OCI-LY3 (cell line): ENCODE data around the gene PSAPL1.

Experiments
- H2AFZ ChIP-seq: fragments of 200-600, 300-600 bp; shearing (Covaris generic); 2 replicates; pipeline ENCODE4 v1.6.0; 2014; ENCODE audit warnings: antibody characterized with exemption, low read depth, low read length
- H3K27ac ChIP-seq: fragments of 200-600, 300-600 bp; sonication (generic); 2 replicates; pipeline ENCODE4 v1.5.1; 2014; ENCODE audit warnings: mild to moderate bottlenecking, low read length, moderate library complexity, mixed read lengths
- H3K27me3 ChIP-seq: fragments of 200-600, 300-600 bp; sonication (generic); 2 replicates; pipeline ENCODE4 v1.6.1; 2014; ENCODE audit warnings: low read depth, low read length, mixed read lengths
- H3K36me3 ChIP-seq: fragments of 200-600, 300-600 bp; sonication (generic); replicated peaks from 2 replicates; pipeline ENCODE3; 2014; ENCODE audit warnings: low read depth, low read length, mixed read lengths
- H3K4me1 ChIP-seq: fragments of 300-600, 200-600 bp; sonication (generic); 2 replicates; pipeline ENCODE4 v1.6.1; 2014; ENCODE audit warnings: low read length, mixed read lengths
- H3K4me2 ChIP-seq: fragments of 200-600, 300-600 bp; sonication (generic); 2 replicates; pipeline ENCODE4 v1.6.1; 2014; ENCODE audit warnings: low read length, mixed read lengths
- H3K4me3 ChIP-seq: fragments of 300-600, 200-600 bp; sonication (generic); 2 replicates; pipeline ENCODE4 v1.5.1; 2014; ENCODE audit warnings: antibody characterized with exemption, mild to moderate bottlenecking, low read length, moderate library complexity
- H3K79me2 ChIP-seq: fragments of 300-600, 200-600 bp; shearing (Covaris generic); 2 replicates; pipeline ENCODE4 v1.6.1; 2014; ENCODE audit warnings: mild to moderate bottlenecking, low read length, mixed read lengths
- H3K9ac ChIP-seq: fragments of 300-600, 200-600 bp; shearing (Covaris generic); 2 replicates; pipeline ENCODE4 v1.6.0; 2014; ENCODE audit warnings: mild to moderate bottlenecking, low read length, moderate library complexity
- H3K9me3 ChIP-seq: fragments of 200-600, 300-600 bp; shearing (Covaris generic); 2 replicates; pipeline ENCODE4 v1.6.1; 2014; ENCODE audit warnings: low read length, mixed read lengths; ENCODE audit not compliant: insufficient read depth
- H4K20me1 ChIP-seq: fragments of 200-600, 300-600 bp; sonication (generic); 2 replicates; pipeline ENCODE4 v1.6.1; 2016; ENCODE audit warnings: low read length, mixed read lengths; ENCODE audit not compliant: insufficient read depth
- CTCF ChIP-seq: fragments of 200-600, 300-600 bp; sonication (generic); IDR thresholded peaks from 2 replicates; pipeline ENCODE4 v1.5.1; 2014; ENCODE audit warnings: antibody characterized with exemption, low read length, low read depth
- EZH2phosphoT487 ChIP-seq: fragments of 200-600 bp; shearing (Covaris generic); IDR thresholded peaks from 2 replicates; pipeline ENCODE4 v1.6.1; 2018; ENCODE audit warnings: antibody characterized with exemption, mixed run types, low read depth

PSAPL1 gene

GRCh38 chr4:7450775-7451433, 16.2 kb upstream of the PSAPL1 start:
- Histone ChIP-seq H3K36me3 (no peaks in the 10 kb centered on the region), H3K27ac (no peak overlapping the region), H3K4me3 (no peak overlapping the region), H3K79me2 (no peaks in the 10 kb centered on the region), H3K27me3 (no peaks in the 10 kb centered on the region), H3K4me2 (no peak overlapping the region), H4K20me1 (no peaks in the 10 kb centered on the region), H3K4me1 (no peaks in the 10 kb centered on the region), H3K9ac (no peak overlapping the region), H2AFZ (no peak overlapping the region), H3K9me3 (no peaks in the 10 kb centered on the region)
- TF ChIP-seq EZH2phosphoT487 (no peak), CTCF (no peak)

GRCh38 chr4:7448036-7448435, 13.3 kb upstream of the PSAPL1 start:
- Histone ChIP-seq H3K27me3 (no peaks in the 10 kb centered on the region), H3K4me2 (no peak overlapping the region), H3K9ac (no peak overlapping the region), H3K79me2 (no peaks in the 10 kb centered on the region), H2AFZ (no peak overlapping the region), H3K27ac (no peak overlapping the region), H4K20me1 (no peaks in the 10 kb centered on the region), H3K4me3 (no peak overlapping the region), H3K36me3 (no peaks in the 10 kb centered on the region), H3K9me3 (no peaks in the 10 kb centered on the region), H3K4me1 (no peaks in the 10 kb centered on the region)
- TF ChIP-seq EZH2phosphoT487, result no peak
- no peak for TF ChIP-seq CTCF

GRCh38 chr4:7447236-7447635, 12.5 kb upstream of the PSAPL1 start:
- Histone ChIP-seq H3K27me3 (no peaks in the 10 kb centered on the region), H3K4me2 (no peak overlapping the region), H3K79me2 (no peaks in the 10 kb centered on the region), H3K4me3 (no peak overlapping the region), H2AFZ (no peak overlapping the region), H4K20me1 (no peaks in the 10 kb centered on the region), H3K4me1 (no peaks in the 10 kb centered on the region), H3K9ac (no peak overlapping the region), H3K36me3 (no peaks in the 10 kb centered on the region), H3K9me3 (no peaks in the 10 kb centered on the region), H3K27ac (no peak overlapping the region)
- TF ChIP-seq EZH2phosphoT487, result no peak
- no peak for TF ChIP-seq CTCF

- Histone ChIP-seq H3K9me3 (no peaks in the 10 kb centered on the region), H3K27me3 (no peaks in the 10 kb centered on the region), H3K4me1 (no peaks in the 10 kb centered on the region)
These were observed 10.0 kb upstream of the PSAPL1 start for GRCh38 chr4:7444731-7445130.

More at GRCh38 chr4:7444731-7445130, 10.0 kb upstream of the PSAPL1 start:
- H3K27ac ChIP-seq, result no peak overlapping the region
- no peak overlapping the region for H3K4me2 ChIP-seq
- no peaks in the 10 kb centered on the region for H3K79me2 ChIP-seq
- no peak overlapping the region for H2AFZ ChIP-seq
- H4K20me1 ChIP-seq, result no peaks in the 10 kb centered on the region
- H3K36me3 ChIP-seq, result no peaks in the 10 kb centered on the region
- no peak for TF ChIP-seq CTCF
- TF ChIP-seq EZH2phosphoT487, result no peak
- H3K9ac ChIP-seq, result no peak overlapping the region
- no peak overlapping the region for H3K4me3 ChIP-seq
